IPS-NIHi7 (cell line): ENCODE results near the gene CFAP45.

Source experiments
- DNase-seq: peaks from one replicate; pipeline ENCODE4 v3.0.0; 2012; ENCODE audit warnings: mixed read lengths; ENCODE audit errors: extremely low spot score

CFAP45 gene

DNA sequence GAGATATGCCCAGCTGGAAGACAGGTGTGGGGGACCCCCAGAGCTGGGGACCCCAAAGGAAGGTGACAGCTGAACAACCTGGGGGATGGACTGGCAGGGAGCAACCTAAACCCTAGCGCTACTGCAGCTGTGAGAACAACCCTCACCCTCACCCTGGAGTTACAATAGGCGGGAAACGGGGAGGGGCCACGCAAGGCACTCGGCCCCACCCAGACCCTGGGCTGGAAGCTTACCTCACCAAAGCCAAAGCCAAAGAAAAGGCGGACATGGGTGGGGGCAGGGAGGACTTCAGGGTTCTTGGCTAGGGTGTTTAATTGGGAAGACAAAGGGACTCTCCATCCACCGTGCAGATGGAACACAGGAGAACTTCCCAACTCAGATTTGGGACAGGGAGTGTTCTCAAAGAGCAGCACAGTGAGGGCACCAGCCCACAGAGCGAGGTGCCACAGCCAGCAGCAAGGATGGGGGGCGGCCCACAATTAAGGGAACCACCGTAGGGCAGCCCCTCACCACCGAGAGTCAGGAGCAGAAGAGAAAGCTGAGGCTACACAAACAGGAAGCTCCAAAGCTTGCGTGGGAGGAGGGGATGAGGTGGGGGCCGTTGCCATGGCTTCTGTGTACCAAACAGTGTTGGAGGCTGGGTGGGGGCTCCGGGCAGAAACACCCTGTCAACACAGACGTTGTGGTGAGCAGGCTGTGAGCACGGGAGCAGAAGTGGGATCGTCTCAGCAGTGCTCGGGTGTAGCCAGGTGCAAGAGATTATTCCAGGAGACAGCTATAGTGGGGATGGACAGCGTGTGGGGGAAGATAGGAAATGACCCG, 23.4 kb upstream of the CFAP45 start:
- DNase-seq, result peak; percentile 74

DNA sequence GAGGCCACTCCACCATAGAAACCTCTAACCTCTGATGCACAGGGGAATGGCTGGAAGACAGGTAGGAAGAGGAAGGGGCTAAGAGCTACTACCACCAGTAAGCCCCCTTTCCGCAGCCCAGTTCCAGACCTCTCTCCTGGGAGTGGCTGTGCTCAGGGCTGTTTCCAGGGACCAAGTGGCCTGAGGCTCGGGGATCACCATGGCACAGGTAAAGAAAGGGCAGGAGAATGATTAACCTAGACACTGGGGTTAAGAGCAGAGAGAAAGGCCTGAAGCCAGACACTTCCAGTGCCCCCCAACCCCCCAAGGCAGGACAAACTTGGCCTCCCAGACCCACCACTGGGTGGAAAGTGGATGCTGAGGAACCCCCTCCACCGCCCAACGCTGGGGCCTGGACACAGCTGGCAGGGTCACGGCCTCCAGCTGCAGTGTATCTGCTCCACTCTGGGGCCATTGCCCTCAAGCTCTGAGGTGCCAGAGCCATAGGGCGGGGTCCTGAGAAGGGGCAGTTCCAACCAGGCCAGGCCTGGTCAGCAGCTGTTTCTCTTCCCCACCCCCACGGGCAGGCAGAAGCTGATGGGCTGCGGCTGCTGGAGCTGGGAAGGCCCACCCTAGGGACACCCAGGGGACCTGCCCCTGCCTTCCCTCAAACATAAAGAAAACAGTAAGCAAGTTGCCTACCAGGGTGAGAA, 22.7 kb upstream of the CFAP45 start:
- DNase-seq, result no peak

DNA sequence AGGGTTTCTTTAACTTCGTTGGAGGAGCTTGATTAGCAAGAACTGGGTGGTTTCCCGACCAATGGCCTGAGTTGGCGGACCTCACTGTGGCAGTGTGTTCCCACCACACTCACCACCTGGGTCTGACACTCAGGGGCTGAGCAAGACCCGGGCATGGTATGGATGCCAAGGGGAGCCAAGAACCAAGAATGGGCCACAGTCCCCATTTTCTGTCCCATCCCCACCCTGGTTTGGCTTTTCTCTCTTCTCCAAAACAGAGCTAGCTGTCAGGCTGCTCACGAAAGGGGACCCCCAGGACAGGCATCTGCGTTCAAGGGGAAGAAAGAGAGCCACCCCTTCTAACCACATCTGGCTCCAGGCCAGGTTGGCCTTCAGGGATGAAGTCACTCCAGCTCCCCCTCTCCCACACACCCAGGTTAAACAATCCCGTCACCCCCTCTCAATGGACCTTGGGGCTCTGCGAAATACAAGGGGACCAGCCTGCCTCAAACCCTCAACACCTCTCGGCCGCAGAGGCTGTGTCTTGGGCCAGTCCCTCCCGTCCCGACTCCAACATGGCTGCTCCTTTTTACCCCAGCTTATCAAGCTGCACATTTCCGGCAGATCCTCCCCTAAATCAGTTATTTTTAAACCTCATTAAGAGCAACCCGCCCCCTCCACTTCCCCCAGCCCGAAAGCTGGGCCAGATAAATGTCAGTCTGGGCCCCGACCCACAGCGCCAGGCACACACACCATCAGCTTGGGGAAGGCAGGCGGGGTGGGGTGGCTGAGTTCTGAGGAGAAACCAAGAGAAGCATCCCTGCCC, 21.9 kb upstream of the CFAP45 start:
- no peak for DNase-seq

DNA sequence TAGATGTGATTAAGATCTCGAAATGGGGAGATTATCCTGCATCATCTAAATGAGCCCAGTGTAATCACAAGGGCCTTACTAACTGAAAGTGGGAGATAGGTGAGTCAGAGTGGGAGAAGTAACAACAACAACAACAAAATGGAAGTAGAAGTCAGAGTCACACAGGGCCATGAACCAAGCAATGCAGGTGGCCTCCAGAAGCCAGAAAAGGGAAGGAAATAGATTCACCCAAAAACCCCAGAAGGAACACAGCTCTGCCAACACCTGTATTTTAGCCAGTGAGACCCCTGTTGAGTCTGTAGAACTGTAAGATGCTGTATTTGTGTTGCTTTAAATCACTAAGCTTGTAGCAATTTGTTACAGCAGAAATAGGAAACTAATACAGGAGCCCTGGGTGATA, 21.3 kb upstream of the CFAP45 start:
- DNase-seq, result no peak

DNA sequence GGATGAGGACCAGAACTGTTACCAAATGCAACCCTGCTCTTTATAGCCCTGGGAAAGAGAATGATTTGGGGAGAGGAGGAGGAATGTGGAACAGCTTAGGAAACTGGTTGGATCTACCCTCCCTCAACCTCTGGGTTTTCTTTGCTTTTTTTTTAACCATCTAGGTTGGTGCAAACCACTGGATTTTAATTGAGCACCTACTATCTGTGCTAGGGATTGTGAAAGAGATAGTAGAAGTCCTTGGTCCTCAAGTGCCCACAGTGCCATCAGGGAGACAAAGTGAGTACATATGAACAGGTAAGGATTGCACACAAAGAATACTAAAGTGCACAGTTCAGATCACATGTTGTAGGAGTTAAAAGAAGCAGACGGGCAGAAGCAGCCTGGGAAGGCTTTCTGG, 20.7 kb upstream of the CFAP45 start:
- no peak for DNase-seq

DNA sequence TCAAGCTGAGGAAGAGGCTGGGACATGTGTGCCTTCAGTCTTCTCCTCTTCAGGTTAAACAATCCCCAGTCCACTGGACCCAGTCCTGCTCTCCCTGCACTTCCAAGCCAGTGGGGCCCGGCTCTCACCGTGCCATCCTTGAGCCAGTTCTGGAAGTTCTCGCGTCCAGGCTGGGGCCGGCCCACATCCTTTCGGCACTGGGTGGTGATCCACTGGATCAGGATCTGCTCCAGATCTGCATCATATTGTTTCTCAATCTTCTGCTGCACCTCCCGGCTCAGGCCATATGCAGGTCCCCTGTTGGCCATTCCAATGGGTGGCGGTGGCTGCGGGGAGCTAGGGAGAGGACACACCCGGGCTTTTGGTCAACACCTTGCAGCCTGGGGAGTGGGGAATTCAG, 20.2 kb upstream of the CFAP45 start:
- no peak for DNase-seq

DNA sequence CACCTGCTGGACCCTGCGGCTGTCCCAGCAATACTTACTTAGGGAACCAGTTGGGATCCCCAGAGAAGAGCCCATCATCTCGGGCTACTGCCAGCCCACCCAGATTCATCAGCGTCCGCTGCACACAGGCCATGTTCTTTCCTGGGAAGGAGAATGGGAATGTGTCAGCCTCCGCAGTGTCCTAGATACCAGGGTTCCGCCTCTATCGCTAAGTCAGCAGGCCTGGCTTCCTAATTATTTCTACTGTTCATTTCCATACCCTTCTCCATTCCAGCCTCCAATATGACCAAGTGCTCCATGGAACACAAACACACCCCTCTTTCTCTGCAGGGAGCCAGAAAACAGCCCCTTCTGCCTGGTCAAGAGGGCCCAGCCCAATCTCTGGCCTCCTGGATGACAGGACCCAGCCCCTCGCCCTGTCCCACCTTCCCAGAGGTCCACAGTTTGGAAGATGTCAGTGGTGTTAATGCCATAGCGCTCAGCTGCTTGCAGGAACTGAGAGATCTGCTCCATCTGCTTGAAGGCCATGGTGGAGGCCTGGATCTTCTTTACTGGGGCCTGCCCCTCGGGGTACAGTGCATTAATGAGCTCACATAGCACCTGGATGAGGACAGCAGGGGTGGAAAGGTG, 19.4 kb upstream of the CFAP45 start:
- no peak for DNase-seq

DNA sequence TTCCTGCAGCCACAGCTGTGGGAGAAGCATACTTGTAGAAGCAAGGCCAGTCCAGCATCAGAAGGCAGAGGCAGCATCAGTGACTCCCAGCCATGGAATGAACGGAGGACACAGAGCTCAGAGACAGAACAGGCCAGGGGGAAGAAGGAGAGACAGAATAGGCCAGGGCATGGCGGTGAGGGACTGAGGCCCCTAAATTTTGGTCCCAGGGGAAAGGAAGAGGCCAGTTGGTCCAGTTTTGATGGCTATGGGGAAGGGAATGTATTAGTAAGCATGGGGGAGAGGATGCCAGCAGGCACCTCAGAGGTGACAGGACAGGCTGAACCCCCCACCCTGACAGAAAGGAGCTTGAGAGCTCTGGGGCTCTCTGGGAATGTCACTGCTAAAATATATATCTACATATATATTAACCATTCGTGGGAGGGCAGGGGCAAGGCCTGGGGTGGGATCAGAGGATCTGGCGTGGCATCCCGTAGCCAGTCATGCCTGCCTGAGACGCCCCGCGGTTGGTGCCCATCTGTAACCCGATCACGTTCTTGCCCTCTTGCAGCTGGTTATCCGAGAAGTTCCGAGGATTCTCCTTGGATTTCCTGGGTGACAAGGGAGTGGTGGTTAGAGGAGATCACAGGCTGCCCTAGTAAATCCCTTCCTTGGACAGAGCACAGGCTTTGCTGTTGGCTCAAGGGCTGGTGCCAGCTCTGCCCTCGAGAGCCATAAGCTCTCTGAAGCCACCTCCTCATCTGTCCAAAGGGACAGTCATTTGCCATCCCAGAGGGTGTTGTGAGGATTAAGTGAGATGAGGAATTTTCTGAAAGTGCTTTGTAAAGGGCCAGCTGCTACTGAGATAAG, 18.6 kb upstream of the CFAP45 start:
- no peak for DNase-seq

DNA sequence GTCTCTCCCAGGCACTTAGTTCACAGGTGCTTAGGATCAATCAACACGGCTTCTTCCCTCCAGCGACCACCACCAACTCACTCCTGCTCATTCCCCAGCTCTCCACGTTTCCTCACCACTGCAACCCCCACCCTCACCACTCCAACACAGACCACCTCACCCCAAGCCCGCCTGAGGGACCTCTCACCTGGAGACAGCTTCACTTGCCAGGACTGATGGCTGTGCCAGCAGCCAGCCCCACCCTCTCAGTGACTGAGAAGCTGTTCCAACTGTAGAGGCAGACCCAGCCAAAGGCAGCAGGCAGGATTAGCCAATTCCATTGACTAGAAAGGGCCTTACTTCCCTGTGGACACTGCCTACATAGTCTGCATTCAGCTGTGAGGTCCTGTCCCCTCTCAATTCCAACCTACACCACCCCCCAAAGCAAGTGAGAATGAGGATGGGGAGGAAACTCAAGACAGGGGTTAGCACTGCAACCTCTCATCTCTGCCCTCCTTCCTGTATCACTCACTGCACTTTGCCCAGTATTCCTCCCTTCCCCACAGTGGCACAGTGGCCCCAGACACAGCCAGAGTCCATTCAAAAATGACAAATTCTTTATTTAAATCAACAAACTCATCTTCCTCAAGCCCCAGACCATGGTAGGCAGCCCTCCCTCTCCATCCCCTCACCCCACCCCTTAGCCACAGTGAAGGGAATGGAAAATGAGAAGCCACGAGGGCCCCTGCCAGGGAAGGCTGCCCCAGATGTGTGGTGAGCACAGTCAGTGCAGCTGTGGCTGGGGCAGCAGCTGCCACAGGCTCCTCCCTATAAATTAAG, 17.8 kb upstream of the CFAP45 start:
- DNase-seq, result no peak

DNA sequence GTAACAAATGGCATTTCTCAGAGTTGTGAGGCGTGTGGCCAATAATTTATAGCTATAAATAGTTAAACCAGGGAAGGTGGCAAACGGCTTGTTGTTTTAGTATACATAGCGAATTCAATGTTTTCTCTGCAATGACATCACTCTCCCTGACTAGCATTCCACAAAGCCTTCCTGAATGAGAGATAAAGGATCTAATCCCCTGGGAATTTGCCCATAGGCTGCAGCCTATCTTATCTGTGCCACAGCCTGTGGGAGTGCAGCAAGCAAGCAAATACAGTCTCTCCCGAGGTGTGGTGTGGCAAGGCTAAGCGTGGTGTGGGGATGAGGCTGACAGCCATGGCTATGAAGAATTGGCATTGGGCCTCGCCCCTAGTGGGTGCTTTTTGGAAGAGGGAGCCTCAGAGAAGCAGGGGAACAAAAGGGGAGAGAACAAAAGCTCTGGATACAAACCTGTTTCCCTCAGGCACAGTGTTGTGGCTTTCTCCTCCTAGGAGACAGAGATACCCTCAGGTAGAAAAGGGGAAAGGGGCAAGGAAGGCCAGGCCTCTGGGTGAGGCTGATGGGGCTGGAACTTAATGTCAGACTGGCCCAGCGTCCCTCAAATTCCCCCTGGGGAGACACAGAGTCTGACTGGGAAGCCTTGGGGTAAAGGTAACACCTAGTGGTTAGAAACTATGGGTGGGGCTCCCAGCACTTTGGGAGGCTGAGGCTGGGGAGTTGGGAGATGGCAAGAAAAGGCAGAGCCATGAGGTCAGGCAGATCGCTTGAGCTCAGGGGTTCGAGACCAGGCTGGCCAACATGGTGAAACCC, 16.5 kb upstream of the CFAP45 start:
- peak; percentile 52 for DNase-seq

DNA sequence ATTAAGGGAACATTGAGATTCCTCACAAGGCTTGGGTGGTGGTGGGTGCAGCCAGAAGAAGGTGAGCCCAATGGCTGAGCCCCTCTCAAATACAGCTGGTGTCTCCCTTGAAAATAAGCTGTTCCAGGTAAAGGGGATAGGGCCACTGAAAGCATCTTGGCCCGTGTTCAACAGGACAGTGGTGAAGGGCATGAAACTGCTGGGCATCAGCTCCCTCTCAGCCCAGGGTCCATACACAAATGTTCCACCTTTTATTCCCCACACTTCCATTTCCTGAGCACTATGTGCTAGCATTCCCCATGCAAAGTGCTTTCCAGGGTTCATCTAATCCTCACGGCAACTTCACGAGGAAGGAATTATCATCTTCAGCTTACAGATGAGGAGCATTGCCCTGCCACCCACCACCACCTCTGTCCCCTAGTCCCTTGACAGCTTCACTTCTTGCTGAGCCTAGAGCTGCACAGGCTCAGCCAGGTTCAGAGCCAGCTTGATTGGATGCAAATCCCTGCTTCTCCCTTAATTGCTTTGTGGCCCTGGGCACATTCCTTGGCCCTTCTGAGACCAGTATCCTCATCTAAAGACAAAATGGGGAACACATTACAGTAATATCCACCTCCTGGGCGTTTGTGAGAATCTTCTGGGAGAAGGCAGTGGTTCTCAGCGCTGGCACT, 15.7 kb upstream of the CFAP45 start:
- no peak for DNase-seq

DNA sequence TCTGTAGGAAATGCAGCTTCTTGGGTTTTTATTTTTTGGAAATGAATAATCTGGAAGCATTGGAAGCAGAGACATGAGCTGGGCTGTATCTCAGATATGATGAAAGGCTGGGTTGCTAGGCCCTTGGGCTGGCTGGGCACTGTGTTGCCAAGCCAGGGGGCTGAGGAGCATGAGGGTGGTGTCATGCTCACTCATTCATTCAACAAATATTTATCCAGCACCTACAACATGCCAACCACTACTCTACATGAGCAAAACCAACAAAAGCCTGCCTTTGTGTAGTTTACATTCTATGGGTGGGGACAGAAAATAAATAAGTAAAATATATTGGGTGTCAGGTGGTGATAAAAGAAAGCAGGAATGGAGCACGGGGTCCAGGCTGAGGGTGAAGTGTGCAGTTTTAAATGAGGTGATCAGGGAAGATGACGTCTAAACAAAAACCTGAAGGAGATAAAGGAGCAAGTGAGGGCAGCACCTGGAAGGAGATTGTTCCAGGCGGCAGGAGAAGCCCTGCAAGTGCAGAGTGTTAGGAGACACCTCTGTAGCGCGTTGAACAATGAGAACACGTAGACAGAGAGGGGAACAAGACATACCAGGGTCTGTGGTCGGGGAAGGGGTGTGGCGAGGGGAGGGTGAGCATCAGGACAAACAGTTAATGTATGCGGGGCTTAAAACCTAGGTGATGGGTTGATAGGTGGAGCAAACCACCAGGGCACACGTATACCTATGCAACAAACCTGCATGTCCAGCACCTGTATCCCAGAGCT, 14.5 kb upstream of the CFAP45 start:
- DNase-seq, result no peak

DNA sequence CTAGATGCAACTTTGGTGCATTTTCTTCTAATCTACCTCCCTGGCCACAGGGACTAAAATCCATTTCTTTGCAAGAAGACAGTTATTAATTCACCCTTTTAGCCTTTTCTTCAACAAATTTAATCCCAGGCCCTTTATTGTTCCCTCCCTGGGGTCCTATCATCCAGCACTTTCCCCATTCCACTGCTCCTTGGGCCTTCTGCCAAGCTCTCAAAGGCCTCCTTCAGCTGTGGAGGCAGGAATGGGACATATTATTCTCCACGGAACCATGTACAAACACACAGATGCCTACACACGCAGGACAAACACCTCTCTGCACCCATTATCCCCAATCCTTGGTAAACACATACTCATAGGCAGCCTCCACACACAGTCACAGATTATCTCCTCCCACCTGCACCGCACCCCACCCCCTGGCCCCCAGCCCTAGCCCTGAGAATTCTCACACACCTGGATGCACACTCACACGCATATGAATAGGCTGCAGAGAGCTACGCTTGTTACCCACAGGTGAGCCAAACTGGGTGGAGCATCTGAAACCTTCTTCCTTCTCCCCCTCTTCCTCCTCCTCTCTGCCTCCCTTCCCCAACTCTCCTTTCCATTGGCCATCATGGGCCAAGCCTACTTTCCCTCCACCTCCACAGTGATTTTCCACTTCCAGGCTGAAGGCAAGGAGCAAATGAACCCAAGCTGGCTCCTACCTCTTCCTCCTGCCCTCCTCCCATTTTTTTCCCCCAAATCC, 13.7 kb upstream of the CFAP45 start:
- no peak for DNase-seq

DNA sequence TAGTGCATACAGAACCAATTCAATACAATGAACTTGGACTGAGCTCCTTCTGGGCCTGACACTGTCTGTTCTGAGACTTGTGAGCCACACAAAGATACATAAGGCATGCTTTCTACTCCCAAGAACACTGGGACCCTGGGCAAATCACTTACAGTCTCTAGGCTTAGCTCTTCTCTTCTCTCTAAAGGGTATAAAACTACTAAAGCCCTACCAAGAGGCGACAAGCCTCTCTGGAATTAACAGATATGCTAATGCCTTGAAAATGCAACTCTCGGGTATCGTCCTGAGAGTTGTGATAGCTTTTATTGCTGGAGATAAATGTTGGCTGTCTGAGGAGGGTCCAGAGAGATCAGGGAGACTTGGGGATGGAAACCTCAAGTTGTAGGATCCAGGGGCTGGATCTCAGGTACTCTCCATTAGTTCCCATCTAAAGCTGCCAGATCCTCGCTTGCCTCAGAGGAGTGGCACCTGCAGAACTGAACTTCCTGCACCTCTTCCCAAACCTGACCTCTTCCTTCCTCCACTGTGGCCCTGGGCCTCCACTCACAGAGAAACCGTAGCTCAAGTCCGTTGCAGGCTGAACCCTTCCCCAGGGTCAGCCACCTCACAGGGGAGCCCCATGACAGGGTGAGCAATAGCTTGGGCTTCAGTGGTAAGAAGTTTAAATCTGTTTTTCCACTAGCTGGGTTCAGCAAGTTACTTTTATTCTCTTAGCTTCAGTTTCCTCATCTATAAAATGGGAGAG, 11.5 kb upstream of the CFAP45 start:
- DNase-seq, result no peak

DNA sequence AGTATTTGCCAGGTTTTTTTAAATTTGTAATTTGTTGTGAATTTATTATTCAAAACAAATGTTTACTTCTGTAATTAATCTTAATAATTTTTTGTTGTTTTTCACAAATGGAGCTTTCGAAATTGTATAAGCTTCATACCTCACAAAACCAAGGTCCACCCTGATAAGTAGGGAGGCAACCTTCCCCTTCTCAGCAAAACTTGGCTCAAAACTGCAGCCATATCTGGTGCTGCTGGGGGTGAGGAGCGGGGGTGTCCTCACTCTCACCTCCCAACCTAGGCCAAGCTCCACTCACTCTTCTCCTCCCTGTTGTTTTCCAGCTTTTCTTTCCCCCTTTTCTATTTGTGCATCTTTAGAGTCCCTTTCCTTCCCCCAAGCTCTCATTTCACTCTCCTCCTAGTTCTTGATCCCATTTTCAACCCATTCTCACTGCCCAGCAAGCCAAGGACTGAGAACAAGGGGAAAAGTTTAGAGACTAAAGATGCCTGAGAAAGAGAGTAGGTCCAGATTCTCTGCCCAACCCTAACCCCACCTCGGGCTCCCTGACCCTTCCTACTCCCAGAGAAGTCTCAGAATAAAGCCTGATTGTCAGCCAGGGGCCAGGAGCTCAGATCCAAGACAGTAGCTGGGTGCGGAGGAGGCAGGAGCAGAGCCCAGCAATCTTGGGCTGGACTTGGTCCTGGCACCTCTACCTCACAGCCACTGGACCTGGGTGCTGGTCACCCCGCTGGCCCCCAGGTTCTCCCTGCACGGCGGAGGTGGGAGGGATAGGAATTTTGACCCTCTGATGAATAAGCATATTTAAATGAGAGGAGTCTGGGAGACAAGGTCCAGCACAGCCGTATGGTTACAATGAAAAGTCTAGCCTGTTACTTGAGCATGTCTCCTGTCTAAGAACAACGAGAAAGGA, 8.3 kb upstream of the CFAP45 start:
- DNase-seq, result no peak

DNA sequence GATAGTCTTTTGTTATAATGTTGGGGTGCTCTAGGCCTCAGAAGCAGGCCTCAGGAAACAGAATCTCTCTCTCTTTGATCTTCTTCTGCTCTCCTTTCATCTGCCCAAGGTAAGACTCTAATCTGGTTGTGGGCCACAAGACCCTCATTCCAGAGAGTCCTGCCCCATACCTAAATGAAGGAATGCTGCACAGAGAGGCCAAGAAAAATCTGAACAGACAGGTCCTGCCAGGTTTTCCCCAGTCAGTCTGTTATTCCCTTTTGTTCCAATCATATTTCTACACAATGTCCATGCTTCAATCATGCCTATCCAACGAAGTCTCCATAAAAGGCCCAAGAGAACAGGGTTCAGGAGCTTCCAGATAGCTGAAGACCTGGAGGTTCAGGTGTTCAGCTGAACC, 7.0 kb upstream of the CFAP45 start:
- no peak for DNase-seq
